GM23338 (cell line): ENCODE measurements around the gene EID2B. TPM values are rescaled to one million over a fixed set of nuclear protein-coding genes. Genes with fewer than 3 reads are reported as not detected.

Experiments used
- ATAC-seq: fragments of 200-7000 bp; cut with Tn5 transposase; 3 replicates; pipeline ENCODE4 v1.9.1; 2020
- DNase-seq: peaks from one replicate; pipeline ENCODE4 v3.0.0-alpha.2; 2015; ENCODE audit warnings: low spot score
- H2AFZ ChIP-seq: fragments of 200-600 bp; sonication (generic); 2 replicates; pipeline ENCODE4 v1.8.0; 2016; ENCODE audit warnings: antibody characterized with exemption, mild to moderate bottlenecking, moderate library complexity
- H3F3A ChIP-seq: fragments of 200-600 bp; sonication (generic); replicated peaks from 2 replicates; pipeline ENCODE4 v1.8.0; 2017; ENCODE audit warnings: antibody characterized with exemption, mixed run types, low read depth
- H3K27ac ChIP-seq: fragments of 200-600 bp; sonication (generic); 2 replicates; pipeline ENCODE4 v1.6.1; 2016; ENCODE audit warnings: low read depth
- H3K27me3 ChIP-seq: fragments of 200-600 bp; sonication (generic); 2 replicates; pipeline ENCODE4 v1.8.0; 2016; ENCODE audit warnings: mild to moderate bottlenecking, mixed run types, moderate library complexity; ENCODE audit not compliant: insufficient read depth
- H3K36me3 ChIP-seq: fragments of 200-600 bp; sonication (generic); 2 replicates; pipeline ENCODE4 v1.8.0; 2016; ENCODE audit warnings: mild to moderate bottlenecking; ENCODE audit not compliant: insufficient read depth
- H3K4me1 ChIP-seq: fragments of 200-600 bp; sonication (generic); 2 replicates; pipeline ENCODE4 v1.8.0; 2016; ENCODE audit warnings: mild to moderate bottlenecking, moderate library complexity; ENCODE audit not compliant: insufficient read depth
- H3K4me2 ChIP-seq: fragments of 200-600 bp; sonication (generic); 2 replicates; pipeline ENCODE4 v1.7.1; 2017; ENCODE audit warnings: mixed run types
- H3K4me3 ChIP-seq: fragments of 200-600 bp; sonication (generic); 2 replicates; pipeline ENCODE4 v1.6.1; 2016; ENCODE audit warnings: mixed run types
- H3K79me2 ChIP-seq: fragments of 200-600 bp; sonication (generic); replicated peaks from 2 replicates; pipeline ENCODE4 v1.8.0; 2017; ENCODE audit warnings: mild to moderate bottlenecking; ENCODE audit not compliant: insufficient read depth
- H3K9me2 ChIP-seq: fragments of 200-600 bp; sonication (generic); 2 replicates; pipeline ENCODE4 v1.8.0; 2017; ENCODE audit not compliant: insufficient read depth
- H4K20me1 ChIP-seq: fragments of 200-600 bp; sonication (generic); replicated peaks from 2 replicates; pipeline ENCODE4 v1.8.0; 2017; ENCODE audit warnings: mild to moderate bottlenecking; ENCODE audit not compliant: insufficient read depth
- H3K27ac Mint-ChIP-seq: 2 replicates; pipeline ENCODE4 v1.8.0; 2020; ENCODE audit warnings: inconsistent platforms, mild to moderate bottlenecking, moderate library complexity, mixed read lengths
- H3K27me3 Mint-ChIP-seq: 3 replicates; pipeline ENCODE4 v1.8.0; 2022; ENCODE audit warnings: low read depth, mild to moderate bottlenecking, moderate library complexity, mixed read lengths, inconsistent platforms; ENCODE audit not compliant: insufficient read depth, poor library complexity
- H3K36me3 Mint-ChIP-seq: 3 replicates; pipeline ENCODE4 v1.8.0; 2021; ENCODE audit warnings: low read depth, mild to moderate bottlenecking, inconsistent platforms, moderate library complexity, mixed read lengths
- H3K4me1 Mint-ChIP-seq: 3 replicates; pipeline ENCODE4 v1.8.0; 2020; ENCODE audit warnings: mild to moderate bottlenecking, inconsistent platforms, mixed read lengths
- H3K4me3 Mint-ChIP-seq: 3 replicates; pipeline ENCODE4 v1.8.0; 2021; ENCODE audit warnings: moderate library complexity, mild to moderate bottlenecking, inconsistent platforms, mixed read lengths
- H3K9me3 Mint-ChIP-seq: 3 replicates; pipeline ENCODE4 v1.8.0; 2020; ENCODE audit warnings: moderate library complexity, mild to moderate bottlenecking, inconsistent platforms, mixed read lengths
- CREB1 ChIP-seq: fragments of 250-450 bp; sonication (Bioruptor Pico); IDR thresholded peaks from 2 replicates; pipeline ENCODE4 v1.5.0; 2020; ENCODE audit warnings: low read depth, mild to moderate bottlenecking, moderate library complexity
- EZH2 ChIP-seq: fragments of 200-600 bp; sonication (generic); IDR thresholded peaks from one replicate; pipeline ENCODE4 v1.8.0; 2017; ENCODE audit warnings: antibody characterized with exemption, mild to moderate bottlenecking, low read depth; ENCODE audit not compliant: unreplicated experiment
- EZH2phosphoT487 ChIP-seq: fragments of 200-600 bp; sonication (generic); IDR thresholded peaks from one replicate; pipeline ENCODE4 v1.8.1; 2018; ENCODE audit warnings: antibody characterized with exemption; ENCODE audit not compliant: unreplicated experiment
- JUNB ChIP-seq: IDR thresholded peaks from one replicate; pipeline ENCODE4 v1.6.1; 2016; ENCODE audit warnings: antibody characterized with exemption; ENCODE audit not compliant: unreplicated experiment
- NANOG ChIP-seq: IDR thresholded peaks from 2 replicates; pipeline ENCODE4 v1.6.1; 2016; ENCODE audit warnings: antibody characterized with exemption, borderline replicate concordance
- POLR2AphosphoS5 ChIP-seq: IDR thresholded peaks from 2 replicates; pipeline ENCODE4 v1.6.1; 2016; ENCODE audit warnings: antibody characterized with exemption, low read depth
- STAT1 ChIP-seq: IDR thresholded peaks from one replicate; pipeline ENCODE4 v1.6.1; 2016; ENCODE audit warnings: antibody characterized with exemption; ENCODE audit not compliant: unreplicated experiment
- ZNF114 ChIP-seq: fragments of 250-450 bp; sonication (Bioruptor Pico); IDR thresholded peaks from 2 replicates; pipeline ENCODE4 v1.5.0; 2020; ENCODE audit warnings: mild to moderate bottlenecking, moderate library complexity
- ZNF331 ChIP-seq: fragments of 250-450 bp; sonication (Bioruptor Pico); IDR thresholded peaks from 2 replicates; pipeline ENCODE4 v1.5.0; 2020; ENCODE audit warnings: low read depth, mild to moderate bottlenecking, moderate library complexity
- polyA plus RNA-seq: library from polyadenylated mRNA; unstranded; fragments of >200 nt; fragmentation: Nextera tagmentation; extraction: Ambion mirVana; gene quantifications from 2 replicates; pipeline ENCODE4 v1.2.1, GENCODE V29; 2016
- total RNA-seq: library from RNA; depleted of rRNA; stranded (reverse); fragments of >200 nt; shearing (Covaris generic); gene quantifications from 2 replicates; pipeline ENCODE4 v1.2.3, GENCODE V29; 2014
- TF ChIP-seq, protein P1 (sequence below): fragments of 250-450 bp; sonication (Bioruptor Pico); IDR thresholded peaks from 2 replicates; pipeline ENCODE4 v1.5.0; 2020; ENCODE audit warnings: mild to moderate bottlenecking, moderate library complexity
- TF ChIP-seq, protein P2 (sequence below): IDR thresholded peaks from 2 replicates; pipeline ENCODE4 v1.6.1; 2016; ENCODE audit warnings: antibody characterized with exemption
- TF ChIP-seq, protein P3 (sequence below): IDR thresholded peaks from one replicate; pipeline ENCODE4 v1.6.1; 2018; ENCODE audit warnings: antibody characterized with exemption; ENCODE audit not compliant: unreplicated experiment
- TF ChIP-seq, protein P4 (sequence below), 2 experiments: fragments of 200-600 bp in 1 of 2; sonication (generic) in 1 of 2; conservative IDR thresholded peaks; 2 replicates each; pipeline versions ENCODE4 v1.5.1 to v1.6.1; 2016 to 2017; ENCODE audit warnings: antibody characterized with exemption in 2 of 2, low read depth in 2 of 2, mild to moderate bottlenecking in 2 of 2, moderate library complexity in 1 of 2

Gene EID2B
- total and polyA plus RNA-seq, 2 experiments from 2014 or later, result 2.5 to 4.6 TPM

DNA sequence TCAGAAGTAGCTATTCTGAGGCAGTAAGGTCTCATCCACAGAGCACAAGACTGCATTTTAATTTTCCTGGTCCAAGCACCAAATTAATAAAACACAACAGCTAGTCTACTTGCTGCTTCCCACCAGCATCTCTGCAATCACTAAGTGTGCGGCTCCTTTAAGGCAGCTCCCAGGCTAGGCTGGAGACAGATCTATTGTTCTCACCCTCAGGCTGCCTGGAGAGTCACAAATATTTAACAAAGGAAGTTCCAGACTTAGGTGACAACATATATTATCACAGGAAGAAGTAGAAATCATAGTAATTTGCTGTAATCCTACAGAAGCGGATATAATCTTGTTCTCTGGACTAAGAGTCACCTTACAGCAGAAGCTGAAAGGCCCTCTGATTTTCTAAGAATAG lies 9.6 kb upstream of the EID2B start:
- Mint-ChIP-seq H3K4me1 (peaks cover 27% of the 10 kb centered on the region), H3K36me3 (peaks cover 6% of the 10 kb centered on the region; the same call in 1 of the 3 replicates), H3K27me3 (peaks cover 14% of the 10 kb centered on the region), H3K4me3 (no peak overlapping the region), H3K9me3 (no peaks in the 10 kb centered on the region), H3K27ac (no peak overlapping the region)
- H3K9me2 ChIP-seq, result no peaks in the 10 kb centered on the region
- H3K4me3 ChIP-seq, result no peak overlapping the region
- peak; percentile 16; the same call in 1 of the 3 replicates for ATAC-seq
- H3K27ac ChIP-seq, result no peak overlapping the region
- peak overlapping the region; percentile 3; the same call in 1 of the 2 replicates for H2AFZ ChIP-seq
- TF ChIP-seq, protein P1, sequence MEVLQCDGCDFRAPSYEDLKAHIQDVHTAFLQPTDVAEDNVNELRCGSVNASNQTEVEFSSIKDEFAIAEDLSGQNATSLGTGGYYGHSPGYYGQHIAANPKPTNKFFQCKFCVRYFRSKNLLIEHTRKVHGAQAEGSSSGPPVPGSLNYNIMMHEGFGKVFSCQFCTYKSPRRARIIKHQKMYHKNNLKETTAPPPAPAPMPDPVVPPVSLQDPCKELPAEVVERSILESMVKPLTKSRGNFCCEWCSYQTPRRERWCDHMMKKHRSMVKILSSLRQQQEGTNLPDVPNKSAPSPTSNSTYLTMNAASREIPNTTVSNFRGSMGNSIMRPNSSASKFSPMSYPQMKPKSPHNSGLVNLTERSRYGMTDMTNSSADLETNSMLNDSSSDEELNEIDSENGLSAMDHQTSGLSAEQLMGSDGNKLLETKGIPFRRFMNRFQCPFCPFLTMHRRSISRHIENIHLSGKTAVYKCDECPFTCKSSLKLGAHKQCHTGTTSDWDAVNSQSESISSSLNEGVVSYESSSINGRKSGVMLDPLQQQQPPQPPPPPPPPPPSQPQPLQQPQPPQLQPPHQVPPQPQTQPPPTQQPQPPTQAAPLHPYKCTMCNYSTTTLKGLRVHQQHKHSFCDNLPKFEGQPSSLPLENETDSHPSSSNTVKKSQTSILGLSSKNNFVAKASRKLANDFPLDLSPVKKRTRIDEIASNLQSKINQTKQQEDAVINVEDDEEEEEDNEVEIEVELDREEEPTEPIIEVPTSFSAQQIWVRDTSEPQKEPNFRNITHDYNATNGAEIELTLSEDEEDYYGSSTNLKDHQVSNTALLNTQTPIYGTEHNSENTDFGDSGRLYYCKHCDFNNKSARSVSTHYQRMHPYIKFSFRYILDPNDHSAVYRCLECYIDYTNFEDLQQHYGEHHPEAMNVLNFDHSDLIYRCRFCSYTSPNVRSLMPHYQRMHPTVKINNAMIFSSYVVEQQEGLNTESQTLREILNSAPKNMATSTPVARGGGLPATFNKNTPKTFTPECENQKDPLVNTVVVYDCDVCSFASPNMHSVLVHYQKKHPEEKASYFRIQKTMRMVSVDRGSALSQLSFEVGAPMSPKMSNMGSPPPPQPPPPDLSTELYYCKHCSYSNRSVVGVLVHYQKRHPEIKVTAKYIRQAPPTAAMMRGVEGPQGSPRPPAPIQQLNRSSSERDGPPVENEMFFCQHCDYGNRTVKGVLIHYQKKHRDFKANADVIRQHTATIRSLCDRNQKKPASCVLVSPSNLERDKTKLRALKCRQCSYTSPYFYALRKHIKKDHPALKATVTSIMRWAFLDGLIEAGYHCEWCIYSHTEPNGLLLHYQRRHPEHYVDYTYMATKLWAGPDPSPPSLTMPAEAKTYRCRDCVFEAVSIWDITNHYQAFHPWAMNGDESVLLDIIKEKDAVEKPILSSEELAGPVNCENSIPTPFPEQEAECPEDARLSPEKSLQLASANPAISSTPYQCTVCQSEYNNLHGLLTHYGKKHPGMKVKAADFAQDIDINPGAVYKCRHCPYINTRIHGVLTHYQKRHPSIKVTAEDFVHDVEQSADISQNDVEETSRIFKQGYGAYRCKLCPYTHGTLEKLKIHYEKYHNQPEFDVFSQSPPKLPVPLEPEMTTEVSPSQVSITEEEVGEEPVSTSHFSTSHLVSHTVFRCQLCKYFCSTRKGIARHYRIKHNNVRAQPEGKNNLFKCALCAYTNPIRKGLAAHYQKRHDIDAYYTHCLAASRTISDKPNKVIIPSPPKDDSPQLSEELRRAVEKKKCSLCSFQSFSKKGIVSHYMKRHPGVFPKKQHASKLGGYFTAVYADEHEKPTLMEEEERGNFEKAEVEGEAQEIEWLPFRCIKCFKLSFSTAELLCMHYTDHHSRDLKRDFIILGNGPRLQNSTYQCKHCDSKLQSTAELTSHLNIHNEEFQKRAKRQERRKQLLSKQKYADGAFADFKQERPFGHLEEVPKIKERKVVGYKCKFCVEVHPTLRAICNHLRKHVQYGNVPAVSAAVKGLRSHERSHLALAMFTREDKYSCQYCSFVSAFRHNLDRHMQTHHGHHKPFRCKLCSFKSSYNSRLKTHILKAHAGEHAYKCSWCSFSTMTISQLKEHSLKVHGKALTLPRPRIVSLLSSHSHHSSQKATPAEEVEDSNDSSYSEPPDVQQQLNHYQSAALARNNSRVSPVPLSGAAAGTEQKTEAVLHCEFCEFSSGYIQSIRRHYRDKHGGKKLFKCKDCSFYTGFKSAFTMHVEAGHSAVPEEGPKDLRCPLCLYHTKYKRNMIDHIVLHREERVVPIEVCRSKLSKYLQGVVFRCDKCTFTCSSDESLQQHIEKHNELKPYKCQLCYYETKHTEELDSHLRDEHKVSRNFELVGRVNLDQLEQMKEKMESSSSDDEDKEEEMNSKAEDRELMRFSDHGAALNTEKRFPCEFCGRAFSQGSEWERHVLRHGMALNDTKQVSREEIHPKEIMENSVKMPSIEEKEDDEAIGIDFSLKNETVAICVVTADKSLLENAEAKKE (CRISPR knock-in tag), result no peak
- TF ChIP-seq, protein P2, sequence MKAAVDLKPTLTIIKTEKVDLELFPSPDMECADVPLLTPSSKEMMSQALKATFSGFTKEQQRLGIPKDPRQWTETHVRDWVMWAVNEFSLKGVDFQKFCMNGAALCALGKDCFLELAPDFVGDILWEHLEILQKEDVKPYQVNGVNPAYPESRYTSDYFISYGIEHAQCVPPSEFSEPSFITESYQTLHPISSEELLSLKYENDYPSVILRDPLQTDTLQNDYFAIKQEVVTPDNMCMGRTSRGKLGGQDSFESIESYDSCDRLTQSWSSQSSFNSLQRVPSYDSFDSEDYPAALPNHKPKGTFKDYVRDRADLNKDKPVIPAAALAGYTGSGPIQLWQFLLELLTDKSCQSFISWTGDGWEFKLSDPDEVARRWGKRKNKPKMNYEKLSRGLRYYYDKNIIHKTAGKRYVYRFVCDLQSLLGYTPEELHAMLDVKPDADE, result no peak
- TF ChIP-seq EZH2phosphoT487 (no peak), POLR2AphosphoS5 (no peak), NANOG (no peak), ZNF114 (CRISPR knock-in tag) (no peak), ZNF331 (no peak), CREB1 (no peak), JUNB (no peak), STAT1 (no peak), EZH2 (no peak)
- TF ChIP-seq, protein P3, sequence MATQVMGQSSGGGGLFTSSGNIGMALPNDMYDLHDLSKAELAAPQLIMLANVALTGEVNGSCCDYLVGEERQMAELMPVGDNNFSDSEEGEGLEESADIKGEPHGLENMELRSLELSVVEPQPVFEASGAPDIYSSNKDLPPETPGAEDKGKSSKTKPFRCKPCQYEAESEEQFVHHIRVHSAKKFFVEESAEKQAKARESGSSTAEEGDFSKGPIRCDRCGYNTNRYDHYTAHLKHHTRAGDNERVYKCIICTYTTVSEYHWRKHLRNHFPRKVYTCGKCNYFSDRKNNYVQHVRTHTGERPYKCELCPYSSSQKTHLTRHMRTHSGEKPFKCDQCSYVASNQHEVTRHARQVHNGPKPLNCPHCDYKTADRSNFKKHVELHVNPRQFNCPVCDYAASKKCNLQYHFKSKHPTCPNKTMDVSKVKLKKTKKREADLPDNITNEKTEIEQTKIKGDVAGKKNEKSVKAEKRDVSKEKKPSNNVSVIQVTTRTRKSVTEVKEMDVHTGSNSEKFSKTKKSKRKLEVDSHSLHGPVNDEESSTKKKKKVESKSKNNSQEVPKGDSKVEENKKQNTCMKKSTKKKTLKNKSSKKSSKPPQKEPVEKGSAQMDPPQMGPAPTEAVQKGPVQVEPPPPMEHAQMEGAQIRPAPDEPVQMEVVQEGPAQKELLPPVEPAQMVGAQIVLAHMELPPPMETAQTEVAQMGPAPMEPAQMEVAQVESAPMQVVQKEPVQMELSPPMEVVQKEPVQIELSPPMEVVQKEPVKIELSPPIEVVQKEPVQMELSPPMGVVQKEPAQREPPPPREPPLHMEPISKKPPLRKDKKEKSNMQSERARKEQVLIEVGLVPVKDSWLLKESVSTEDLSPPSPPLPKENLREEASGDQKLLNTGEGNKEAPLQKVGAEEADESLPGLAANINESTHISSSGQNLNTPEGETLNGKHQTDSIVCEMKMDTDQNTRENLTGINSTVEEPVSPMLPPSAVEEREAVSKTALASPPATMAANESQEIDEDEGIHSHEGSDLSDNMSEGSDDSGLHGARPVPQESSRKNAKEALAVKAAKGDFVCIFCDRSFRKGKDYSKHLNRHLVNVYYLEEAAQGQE, result no peak
- TF ChIP-seq, protein P4, sequence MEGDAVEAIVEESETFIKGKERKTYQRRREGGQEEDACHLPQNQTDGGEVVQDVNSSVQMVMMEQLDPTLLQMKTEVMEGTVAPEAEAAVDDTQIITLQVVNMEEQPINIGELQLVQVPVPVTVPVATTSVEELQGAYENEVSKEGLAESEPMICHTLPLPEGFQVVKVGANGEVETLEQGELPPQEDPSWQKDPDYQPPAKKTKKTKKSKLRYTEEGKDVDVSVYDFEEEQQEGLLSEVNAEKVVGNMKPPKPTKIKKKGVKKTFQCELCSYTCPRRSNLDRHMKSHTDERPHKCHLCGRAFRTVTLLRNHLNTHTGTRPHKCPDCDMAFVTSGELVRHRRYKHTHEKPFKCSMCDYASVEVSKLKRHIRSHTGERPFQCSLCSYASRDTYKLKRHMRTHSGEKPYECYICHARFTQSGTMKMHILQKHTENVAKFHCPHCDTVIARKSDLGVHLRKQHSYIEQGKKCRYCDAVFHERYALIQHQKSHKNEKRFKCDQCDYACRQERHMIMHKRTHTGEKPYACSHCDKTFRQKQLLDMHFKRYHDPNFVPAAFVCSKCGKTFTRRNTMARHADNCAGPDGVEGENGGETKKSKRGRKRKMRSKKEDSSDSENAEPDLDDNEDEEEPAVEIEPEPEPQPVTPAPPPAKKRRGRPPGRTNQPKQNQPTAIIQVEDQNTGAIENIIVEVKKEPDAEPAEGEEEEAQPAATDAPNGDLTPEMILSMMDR (conservative IDR thresholded peaks at IDR 0.05; ENCODE audit: low read depth in 2 of 2), result no peak
- H4K20me1 ChIP-seq, result no peaks in the 10 kb centered on the region; the same call in 1 of the 2 replicates
- no peaks in the 10 kb centered on the region for H3K27me3 ChIP-seq
- no peaks in the 10 kb centered on the region for H3K36me3 ChIP-seq
- no peaks in the 10 kb centered on the region for H3F3A ChIP-seq
- peaks cover 7% of the 10 kb centered on the region for H3K4me1 ChIP-seq
- peaks cover 8% of the 10 kb centered on the region for H3K79me2 ChIP-seq
- H3K4me2 ChIP-seq, result no peak overlapping the region
- peak; percentile 54 for DNase-seq
